ENCODE data around the gene LAMA2. TPM values are rescaled to one million over a fixed set of nuclear protein-coding genes. Genes with fewer than 3 reads are reported as not detected.

Gene LAMA2
- total RNA-seq, 4 donors from 2014 or later, result 61.5 to 154 (median 103) TPM

DNA sequence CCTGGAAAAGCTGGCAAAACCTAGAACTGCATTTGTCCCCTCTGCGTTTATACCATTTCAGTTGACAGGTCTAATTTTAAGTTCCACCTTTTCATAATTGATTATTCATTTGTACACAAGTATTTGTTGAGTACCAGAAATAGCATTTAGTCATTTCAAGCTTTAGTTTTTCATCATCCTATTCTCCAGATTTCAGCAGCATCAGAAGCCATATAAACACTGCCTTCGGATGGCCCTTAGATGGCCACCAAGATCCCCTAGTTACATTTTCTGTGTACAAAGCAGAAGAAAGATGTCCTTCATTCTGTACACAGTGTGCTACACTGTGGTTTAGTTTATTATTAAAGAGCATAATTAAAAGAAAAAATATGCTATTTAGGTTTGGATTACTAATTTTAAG is 131.4 kb downstream of the LAMA2 start:
- H3K4me1 ChIP-seq, result no peaks in the 10 kb centered on the region
- TF ChIP-seq POLR2A (IDR thresholded peaks at IDR 0.05), result no peak
- TF ChIP-seq, protein P1, sequence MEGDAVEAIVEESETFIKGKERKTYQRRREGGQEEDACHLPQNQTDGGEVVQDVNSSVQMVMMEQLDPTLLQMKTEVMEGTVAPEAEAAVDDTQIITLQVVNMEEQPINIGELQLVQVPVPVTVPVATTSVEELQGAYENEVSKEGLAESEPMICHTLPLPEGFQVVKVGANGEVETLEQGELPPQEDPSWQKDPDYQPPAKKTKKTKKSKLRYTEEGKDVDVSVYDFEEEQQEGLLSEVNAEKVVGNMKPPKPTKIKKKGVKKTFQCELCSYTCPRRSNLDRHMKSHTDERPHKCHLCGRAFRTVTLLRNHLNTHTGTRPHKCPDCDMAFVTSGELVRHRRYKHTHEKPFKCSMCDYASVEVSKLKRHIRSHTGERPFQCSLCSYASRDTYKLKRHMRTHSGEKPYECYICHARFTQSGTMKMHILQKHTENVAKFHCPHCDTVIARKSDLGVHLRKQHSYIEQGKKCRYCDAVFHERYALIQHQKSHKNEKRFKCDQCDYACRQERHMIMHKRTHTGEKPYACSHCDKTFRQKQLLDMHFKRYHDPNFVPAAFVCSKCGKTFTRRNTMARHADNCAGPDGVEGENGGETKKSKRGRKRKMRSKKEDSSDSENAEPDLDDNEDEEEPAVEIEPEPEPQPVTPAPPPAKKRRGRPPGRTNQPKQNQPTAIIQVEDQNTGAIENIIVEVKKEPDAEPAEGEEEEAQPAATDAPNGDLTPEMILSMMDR (IDR thresholded peaks at IDR 0.05), result no peak
- H3K27me3 ChIP-seq, result no peaks in the 10 kb centered on the region
- H3K27ac ChIP-seq, result no peak overlapping the region
- intact Hi-C loops (cut with DNase I; ENCODE audit: low total_unique reads), result no loop called here
- no peaks in the 10 kb centered on the region for H3K9me3 ChIP-seq
- H3K4me3 ChIP-seq, result no peak overlapping the region
- no peak for DNase-seq
- H3K36me3 ChIP-seq, result no peaks in the 10 kb centered on the region

DNA sequence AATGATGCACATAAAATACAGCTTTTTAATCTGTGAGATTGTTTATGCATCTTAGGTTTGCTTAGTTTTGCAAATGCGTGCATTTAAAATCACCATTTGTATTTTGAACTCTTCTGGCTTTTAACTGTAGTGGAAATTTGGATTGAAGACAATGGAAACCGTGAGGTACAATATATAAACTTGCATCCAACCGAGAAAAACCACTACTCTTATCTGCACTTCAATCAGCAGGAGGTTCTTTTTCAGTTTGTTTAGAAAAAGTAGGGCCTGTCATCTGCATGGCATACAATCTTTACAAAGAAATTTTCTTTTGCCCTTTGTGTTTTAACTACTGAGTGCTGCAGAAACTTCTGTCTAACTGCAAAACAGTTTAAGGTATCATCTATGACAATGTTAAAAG is 132.8 kb downstream of the LAMA2 start:
- intact Hi-C loops (cut with DNase I; ENCODE audit: low total_unique reads), result no loop called here
- Histone ChIP-seq H3K27me3 (no peaks in the 10 kb centered on the region), H3K4me3 (no peak overlapping the region), H3K36me3 (no peaks in the 10 kb centered on the region), H3K4me1 (no peaks in the 10 kb centered on the region), H3K9me3 (no peaks in the 10 kb centered on the region), H3K27ac (no peak overlapping the region)
- no peak for TF ChIP-seq POLR2A (IDR thresholded peaks at IDR 0.05)
- TF ChIP-seq, protein P1 (IDR thresholded peaks at IDR 0.05), result no peak
- no peak for DNase-seq

DNA sequence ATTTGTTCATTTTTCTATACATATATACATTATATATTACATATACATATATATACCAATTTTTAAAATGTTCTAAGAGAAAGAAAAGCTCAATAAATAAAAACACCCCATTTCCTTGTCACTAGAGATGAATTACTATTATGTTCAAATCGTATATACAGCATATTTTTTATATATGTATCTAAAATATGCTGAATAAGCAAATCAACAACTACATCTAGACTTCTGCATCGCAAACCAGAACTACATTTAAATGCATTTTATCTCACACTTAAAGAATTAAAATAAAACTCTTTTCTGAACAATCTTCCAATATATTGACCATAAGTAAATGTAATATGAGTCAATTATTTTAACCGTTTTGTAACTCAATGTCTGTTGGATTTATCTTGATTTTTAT is 133.9 kb downstream of the LAMA2 start:
- no peaks in the 10 kb centered on the region for H3K36me3 ChIP-seq
- DNase-seq, result no peak
- H3K4me3 ChIP-seq, result no peak overlapping the region
- H3K27me3 ChIP-seq, result no peaks in the 10 kb centered on the region
- intact Hi-C loops (cut with DNase I; ENCODE audit: low total_unique reads), result no loop called here
- H3K27ac ChIP-seq, result no peak overlapping the region
- H3K4me1 ChIP-seq, result no peaks in the 10 kb centered on the region
- H3K9me3 ChIP-seq, result no peaks in the 10 kb centered on the region
- TF ChIP-seq, protein P1 (IDR thresholded peaks at IDR 0.05), result no peak
- no peak for TF ChIP-seq POLR2A (IDR thresholded peaks at IDR 0.05)

DNA sequence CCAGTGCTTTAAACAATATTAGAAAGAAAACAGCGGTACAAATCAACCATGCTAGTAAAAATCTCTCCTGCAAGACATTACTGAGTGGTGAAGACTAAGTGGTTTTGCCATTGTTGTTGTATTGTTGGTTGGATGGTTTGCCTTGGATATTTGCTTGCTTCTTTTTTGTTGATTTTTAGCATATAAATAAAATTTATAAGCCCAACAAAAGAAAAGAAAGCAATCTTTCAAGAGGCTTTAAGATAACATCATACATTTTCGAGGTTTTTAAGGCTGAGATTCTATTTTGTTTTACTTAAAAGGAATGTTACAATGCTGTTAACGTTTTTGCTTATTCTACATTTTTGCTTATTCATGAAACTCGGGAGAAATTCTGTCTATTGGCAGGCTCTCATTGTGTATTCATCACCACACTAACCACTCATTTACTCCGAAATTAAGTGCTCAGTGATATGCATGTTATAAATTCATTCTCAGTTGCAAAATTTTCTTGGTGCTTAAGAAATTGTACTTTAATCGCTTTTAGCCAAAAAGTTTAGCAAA is 139.1 kb downstream of the LAMA2 start:
- no peak for DNase-seq
- no peaks in the 10 kb centered on the region for H3K9me3 ChIP-seq
- no peaks in the 10 kb centered on the region for H3K36me3 ChIP-seq
- no peaks in the 10 kb centered on the region for H3K27me3 ChIP-seq
- H3K4me3 ChIP-seq, result no peak overlapping the region
- intact Hi-C loops (cut with DNase I; ENCODE audit: low total_unique reads), result no loop called here
- no peak overlapping the region for H3K27ac ChIP-seq
- H3K4me1 ChIP-seq, result no peaks in the 10 kb centered on the region
- no peak for TF ChIP-seq POLR2A (IDR thresholded peaks at IDR 0.05)
- TF ChIP-seq, protein P1 (IDR thresholded peaks at IDR 0.05), result no peak

DNA sequence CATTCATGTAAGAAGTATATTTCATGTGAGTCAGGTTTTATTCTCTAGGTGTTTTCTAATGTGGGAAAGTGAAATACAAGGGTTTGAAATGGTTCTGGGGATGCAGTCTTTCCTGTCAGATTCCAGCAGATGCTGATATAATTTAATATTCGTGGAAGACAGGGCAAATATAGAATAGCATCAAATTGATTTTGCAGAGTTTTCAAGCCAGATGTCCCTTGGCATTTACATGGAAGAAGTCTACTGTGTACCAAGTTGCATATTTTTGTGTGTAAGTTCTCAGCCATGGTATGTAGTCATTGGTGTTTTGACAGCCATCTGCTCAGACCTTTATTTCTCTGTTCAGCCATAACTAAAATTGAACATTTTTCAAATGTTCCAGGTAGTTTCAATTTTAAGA is 143.7 kb downstream of the LAMA2 start:
- H3K9me3 ChIP-seq, result no peaks in the 10 kb centered on the region
- H3K4me1 ChIP-seq, result no peaks in the 10 kb centered on the region
- TF ChIP-seq, protein P1 (IDR thresholded peaks at IDR 0.05), result no peak
- no peak for TF ChIP-seq POLR2A (IDR thresholded peaks at IDR 0.05)
- DNase-seq, result no peak
- no peaks in the 10 kb centered on the region for H3K36me3 ChIP-seq
- H3K4me3 ChIP-seq, result no peak overlapping the region
- no peak overlapping the region for H3K27ac ChIP-seq
- intact Hi-C loops (cut with DNase I; ENCODE audit: low total_unique reads), result no loop called here
- no peaks in the 10 kb centered on the region for H3K27me3 ChIP-seq

All from uterus (tissue), 4 donors.